Loucy (cell line): Measurements from ENCODE around the gene OSBPL9.

ENCODE experiments used
- CTCF ChIP-seq: fragments of 200-600 bp; sonication (generic); conservative IDR thresholded peaks from 2 replicates; pipeline ENCODE4 v1.5.1; 2014; ENCODE audit warnings: mild to moderate bottlenecking, antibody characterized with exemption, low read length
- EZH2phosphoT487 ChIP-seq: fragments of 200-600 bp; IDR thresholded peaks from 2 replicates; pipeline ENCODE4 v1.6.1; 2018; ENCODE audit warnings: antibody characterized with exemption, mild to moderate bottlenecking, moderate library complexity, borderline replicate concordance

- TF ChIP-seq CTCF (no peak), EZH2phosphoT487 (no peak)
These were observed 133.8 kb downstream of the OSBPL9 start for GRCh38 chr1:51750729-51751128.
